ENCODE results near the gene UCP1. TPM values are rescaled to one million over a fixed set of nuclear protein-coding genes. Genes with fewer than 3 reads are reported as not detected.

Gene UCP1
- total RNA-seq, 3 donors from 2014 or later (not counting 1 experiment from before 2014, with no cell fraction given), result not detected

GRCh38 chr4:140533951-140534480 lies 34.7 kb downstream of the UCP1 start:
- DNase-seq (no peak), ATAC-seq (no peak)
- H3K4me3 Mint-ChIP-seq, result no peak overlapping the region
- peaks cover 6% of the 10 kb centered on the region for H3K36me3 Mint-ChIP-seq
- Histone ChIP-seq H3K27ac (ENCODE audit: low read length) (no peak overlapping the region), H3K4me1 (ENCODE audit: control insufficient read depth, insufficient read depth, low read length) (no peaks in the 10 kb centered on the region), H3K4me3 (ENCODE audit: low read length) (no peak overlapping the region), H3K9me3 (ENCODE audit: control insufficient read depth, insufficient read depth, low read length) (no peaks in the 10 kb centered on the region), H3K27me3 (ENCODE audit: control insufficient read depth, insufficient read depth, low read length) (no peaks in the 10 kb centered on the region), H3K36me3 (ENCODE audit: control insufficient read depth, insufficient read depth, low read length) (peaks cover 24% of the 10 kb centered on the region)
- H3K27ac Mint-ChIP-seq, result no peak overlapping the region
- TF ChIP-seq, protein P1, sequence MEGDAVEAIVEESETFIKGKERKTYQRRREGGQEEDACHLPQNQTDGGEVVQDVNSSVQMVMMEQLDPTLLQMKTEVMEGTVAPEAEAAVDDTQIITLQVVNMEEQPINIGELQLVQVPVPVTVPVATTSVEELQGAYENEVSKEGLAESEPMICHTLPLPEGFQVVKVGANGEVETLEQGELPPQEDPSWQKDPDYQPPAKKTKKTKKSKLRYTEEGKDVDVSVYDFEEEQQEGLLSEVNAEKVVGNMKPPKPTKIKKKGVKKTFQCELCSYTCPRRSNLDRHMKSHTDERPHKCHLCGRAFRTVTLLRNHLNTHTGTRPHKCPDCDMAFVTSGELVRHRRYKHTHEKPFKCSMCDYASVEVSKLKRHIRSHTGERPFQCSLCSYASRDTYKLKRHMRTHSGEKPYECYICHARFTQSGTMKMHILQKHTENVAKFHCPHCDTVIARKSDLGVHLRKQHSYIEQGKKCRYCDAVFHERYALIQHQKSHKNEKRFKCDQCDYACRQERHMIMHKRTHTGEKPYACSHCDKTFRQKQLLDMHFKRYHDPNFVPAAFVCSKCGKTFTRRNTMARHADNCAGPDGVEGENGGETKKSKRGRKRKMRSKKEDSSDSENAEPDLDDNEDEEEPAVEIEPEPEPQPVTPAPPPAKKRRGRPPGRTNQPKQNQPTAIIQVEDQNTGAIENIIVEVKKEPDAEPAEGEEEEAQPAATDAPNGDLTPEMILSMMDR (IDR thresholded peaks at IDR 0.05), result no peak
- H3K9me3 Mint-ChIP-seq, result no peaks in the 10 kb centered on the region
- intact Hi-C loops (cut with micrococcal nuclease), result no loop called here
- 91% methylated on average over 3 of the region's 4 CpGs for WGBS (ENCODE audit: insufficient coverage)
- no peaks in the 10 kb centered on the region for H3K27me3 Mint-ChIP-seq (ENCODE audit: low read depth in 2 of 2)
- H3K4me1 Mint-ChIP-seq, result peaks cover 0 to 10% of the 10 kb centered on the region in 2 donors

GRCh38 chr4:140529434-140529833 lies 39.3 kb downstream of the UCP1 start:
- Histone ChIP-seq H3K9me3 (ENCODE audit: control insufficient read depth, insufficient read depth, low read length) (no peaks in the 10 kb centered on the region), H3K27me3 (ENCODE audit: control insufficient read depth, insufficient read depth, low read length) (no peaks in the 10 kb centered on the region), H3K36me3 (ENCODE audit: control insufficient read depth, insufficient read depth, low read length) (peaks cover 9% of the 10 kb centered on the region), H3K4me1 (ENCODE audit: control insufficient read depth, insufficient read depth, low read length) (peaks cover 2% of the 10 kb centered on the region), H3K27ac (ENCODE audit: low read length) (no peak overlapping the region), H3K4me3 (ENCODE audit: low read length) (no peak overlapping the region)
- ATAC-seq (no peak), DNase-seq (no peak)
- WGBS (ENCODE audit: insufficient coverage), result 94% methylated on average over 1 of the region's 1 CpG
- intact Hi-C loops (cut with micrococcal nuclease), result loop anchor here (10.0 kb wide), 1 partner anchor 695 kb away; the partner anchor contains the start of gene ZNF330
- Mint-ChIP-seq H3K27ac (no peak overlapping the region), H3K4me3 (no peak overlapping the region), H3K36me3 (no peaks in the 10 kb centered on the region), H3K4me1 (peaks cover 12% of the 10 kb centered on the region in 2 donors), H3K9me3 (no peaks in the 10 kb centered on the region), H3K27me3 (ENCODE audit: low read depth in 2 of 2) (no peaks in the 10 kb centered on the region)
- TF ChIP-seq, protein P1 (IDR thresholded peaks at IDR 0.05), result no peak

GRCh38 chr4:140523857-140524742 lies 44.7 kb downstream of the UCP1 start, which contains the start of gene ELMOD2:
ELMOD2 (plus strand) TSS chr4:140524168; CDS start chr4:140525429, 1,261 bp downstream.
- Histone ChIP-seq H3K27me3 (ENCODE audit: control insufficient read depth, insufficient read depth, low read length) (no peaks in the 10 kb centered on the region), H3K27ac (ENCODE audit: low read length) (peak within 1 kb of the TSS; percentile 60), H3K9me3 (ENCODE audit: control insufficient read depth, insufficient read depth, low read length) (no peaks in the 10 kb centered on the region), H3K4me1 (ENCODE audit: control insufficient read depth, insufficient read depth, low read length) (peaks cover 3% of the 10 kb centered on the region), H3K36me3 (ENCODE audit: control insufficient read depth, insufficient read depth, low read length) (peaks cover 2% of the 10 kb centered on the region), H3K4me3 (ENCODE audit: low read length) (peak within 1 kb of the TSS; percentile 56)
- DNase-seq (peak; percentile 96 to 98), ATAC-seq (peak; percentile 99 to 100 (median 99))
- intact Hi-C loops (cut with micrococcal nuclease), result loop anchor here (1.0 to 10.0 kb wide), 2 partner anchors 151 to 701 kb away; partner anchors contain the start of genes SCOC and ZNF330
- TF ChIP-seq, protein P1 (IDR thresholded peaks at IDR 0.05), result peak; percentile 97
- no peaks in the 10 kb centered on the region for H3K27me3 Mint-ChIP-seq (ENCODE audit: low read depth in 2 of 2)
- H3K9me3 Mint-ChIP-seq, result no peaks in the 10 kb centered on the region
- peaks cover 12 to 22% of the 10 kb centered on the region in 2 donors for H3K4me1 Mint-ChIP-seq
- H3K36me3 Mint-ChIP-seq, result no peaks in the 10 kb centered on the region
- H3K4me3 Mint-ChIP-seq, result peak within 1 kb of the TSS; percentile 89
- peak within 1 kb of the TSS; percentile 78 to 88 for H3K27ac Mint-ChIP-seq
- WGBS (ENCODE audit: insufficient coverage), result under 1% methylated on average over 75 of the region's 77 CpGs
